ENCODE data around the gene POLR2H. TPM values are rescaled to one million over a fixed set of nuclear protein-coding genes. Genes with fewer than 3 reads are reported as not detected.
A peak's percentile ranks its signal among the peaks of the same experiment; 100 is the strongest.

POLR2H gene
- total RNA-seq, 1 donor from 2014 or later, result 44.3 TPM

DNA sequence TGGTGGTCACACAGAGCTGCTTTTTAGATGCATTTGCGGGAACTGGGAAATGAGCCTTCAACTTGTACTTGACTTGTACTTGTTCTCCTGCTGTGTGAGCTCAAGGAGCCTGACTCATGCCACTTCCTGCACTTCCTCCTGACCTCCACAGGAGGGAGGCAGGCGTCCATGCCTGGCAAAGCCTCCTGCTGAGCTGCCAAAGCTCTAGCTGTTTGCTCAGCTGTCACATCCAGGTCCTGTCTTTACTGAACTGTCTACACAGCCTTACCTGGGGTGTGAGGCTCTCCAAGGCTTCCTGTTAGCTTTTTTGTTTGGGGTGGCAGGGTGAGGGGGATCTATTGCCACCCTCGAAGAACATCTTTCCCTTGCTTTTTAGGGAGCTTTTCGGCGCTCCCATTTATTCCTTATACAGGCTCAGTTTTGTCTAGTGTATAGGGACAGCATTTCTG lies 10.1 kb downstream of the POLR2H start:
- peak; percentile 78 for DNase-seq

DNA sequence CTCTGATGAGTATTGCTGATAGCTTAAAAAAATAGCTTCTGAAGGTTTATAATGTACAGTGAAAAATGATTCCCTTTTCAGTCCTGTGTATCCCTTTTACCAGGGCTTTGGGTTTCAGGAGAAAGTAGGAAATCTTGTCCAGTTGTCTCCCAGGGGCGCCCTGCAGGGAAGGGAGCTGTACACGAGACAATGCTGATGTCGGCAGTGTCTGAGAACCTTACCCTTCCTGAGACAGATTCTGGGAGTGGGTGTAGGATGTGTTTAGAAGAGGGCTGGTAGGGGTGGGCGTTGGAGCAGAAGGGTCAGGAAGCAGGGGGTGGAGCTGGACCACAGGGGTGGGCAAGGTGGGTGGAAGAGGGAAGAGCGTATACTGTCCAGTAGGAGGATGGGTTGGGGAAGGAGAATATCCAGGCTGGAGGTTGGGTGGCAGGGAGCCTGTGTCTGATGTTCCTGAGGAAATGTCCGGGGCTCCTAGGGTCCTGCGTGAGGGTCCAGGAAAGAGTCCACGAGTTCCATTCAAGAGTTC lies 10.8 kb downstream of the POLR2H start:
- DNase-seq, result no peak

DNA sequence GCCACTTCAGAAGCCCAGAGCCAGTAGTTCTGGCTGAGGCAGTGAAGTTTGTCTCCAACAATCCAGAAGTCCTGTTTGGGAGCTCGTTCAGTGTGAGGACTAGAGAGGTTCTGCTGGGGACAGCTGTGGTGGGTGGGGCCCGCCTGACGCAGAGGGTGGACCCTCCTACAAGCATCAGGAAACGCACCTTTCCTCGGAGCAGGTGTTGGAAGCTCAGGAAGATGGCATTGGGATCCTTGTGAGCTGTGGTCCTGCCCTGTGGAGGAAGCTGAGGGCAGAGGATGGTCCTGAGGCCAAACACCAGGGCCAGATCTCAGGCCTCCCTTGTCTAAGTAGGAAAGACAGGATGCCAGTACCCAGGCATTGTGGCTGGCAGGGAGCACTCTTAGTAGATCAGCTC lies 11.4 kb downstream of the POLR2H start:
- DNase-seq, result no peak

DNA sequence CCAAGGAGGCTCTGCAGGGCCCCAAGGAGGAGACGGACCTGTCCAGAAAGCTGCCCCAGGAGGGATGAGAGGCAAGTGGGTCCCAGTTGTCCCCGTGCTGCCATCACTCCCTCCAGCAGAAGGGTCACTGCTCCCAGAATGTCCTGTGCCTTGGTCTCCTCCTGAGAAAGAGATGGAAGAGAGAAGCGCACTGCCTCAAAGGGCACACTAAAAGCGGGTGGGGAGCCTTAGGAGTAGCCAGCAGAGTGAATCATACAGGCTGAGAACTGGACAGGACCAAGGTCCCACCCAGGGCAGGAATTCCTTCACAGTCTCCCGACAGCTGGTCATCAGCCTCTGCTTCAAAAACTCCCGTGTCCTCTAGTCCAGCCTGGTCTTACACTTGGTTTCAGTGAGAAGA lies 11.9 kb downstream of the POLR2H start:
- no peak for DNase-seq

DNA sequence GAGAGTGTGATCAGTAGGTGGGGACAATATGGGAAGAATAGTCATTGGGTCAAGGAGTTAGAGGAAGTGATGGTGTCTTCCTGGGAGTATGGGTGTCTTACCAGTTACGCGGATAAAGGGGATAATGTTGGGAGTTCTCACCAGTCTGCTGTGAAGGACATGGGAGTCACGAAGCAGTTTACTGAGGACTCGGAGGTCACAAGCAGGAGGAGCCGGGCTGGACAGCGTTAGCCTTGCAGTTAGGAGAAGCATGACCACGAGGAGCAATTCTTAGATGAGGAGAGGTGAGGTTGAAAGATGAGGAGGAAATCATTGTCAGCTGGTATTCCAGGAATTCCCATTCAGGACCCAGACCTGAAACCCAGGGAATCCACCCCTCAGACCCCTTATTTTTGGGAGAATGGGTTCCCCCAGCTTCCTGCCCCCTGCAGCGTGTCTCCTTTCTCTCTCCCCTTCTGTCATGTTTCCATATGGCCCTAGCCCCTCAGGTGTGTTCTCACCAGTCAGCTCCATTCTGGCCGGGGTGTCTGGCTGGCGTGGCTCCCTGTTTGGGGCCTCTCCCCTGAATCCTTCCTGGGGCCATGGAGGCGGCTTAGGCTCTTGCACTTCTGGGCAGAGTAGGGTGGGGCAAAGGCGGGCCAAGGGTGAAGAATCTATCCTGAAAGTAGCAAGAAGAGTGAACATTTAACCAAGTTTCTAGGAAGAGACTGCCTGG lies 14.4 kb downstream of the POLR2H start:
- no peak for DNase-seq

DNA sequence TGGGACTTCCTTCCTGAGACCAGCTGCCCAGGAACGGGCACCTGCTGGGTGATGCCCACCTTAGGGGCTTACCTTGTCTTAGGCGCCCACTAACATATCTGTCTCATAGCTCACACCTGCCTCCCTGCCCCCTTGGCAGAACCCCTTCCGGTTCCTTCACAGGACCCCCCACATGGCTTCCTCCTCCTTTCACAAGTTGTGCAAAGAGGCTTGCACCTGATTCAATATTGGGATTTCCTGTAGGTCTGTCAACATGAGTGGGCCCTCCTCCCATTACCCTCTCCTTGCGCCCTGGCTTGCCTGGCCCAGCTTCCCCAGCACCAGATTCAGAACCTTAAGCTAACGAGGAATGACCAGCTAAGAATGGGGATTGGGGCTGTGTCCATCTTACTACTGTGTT lies 15.9 kb downstream of the POLR2H start:
- no peak for DNase-seq

DNA sequence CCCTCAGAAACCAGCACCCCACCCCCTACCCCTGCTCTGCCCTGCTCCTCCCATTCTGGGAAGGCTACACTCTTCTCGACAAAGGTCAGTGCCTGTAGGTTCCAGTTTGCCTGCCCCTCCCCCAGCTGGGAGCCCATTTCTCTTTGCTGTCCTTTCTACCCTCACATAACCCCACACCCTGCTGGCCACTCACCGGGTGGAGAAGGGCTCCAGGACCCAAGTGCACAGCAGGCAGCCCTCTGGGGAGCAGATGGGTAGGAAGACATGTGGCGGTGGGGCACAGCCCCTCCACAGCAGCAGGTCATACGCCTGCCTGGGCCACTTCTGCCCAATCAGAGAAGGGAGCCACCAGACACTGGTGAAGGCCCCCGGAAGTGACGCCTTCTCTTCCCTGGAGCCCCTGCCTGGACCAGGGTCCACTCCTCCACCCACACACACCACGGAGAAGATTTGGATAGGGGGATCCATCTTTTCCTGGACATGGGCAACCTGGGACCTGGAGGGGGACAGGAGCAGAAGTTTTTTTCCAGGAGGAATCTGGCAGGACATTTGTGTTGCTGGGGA lies 16.5 kb downstream of the POLR2H start, which contains the start of gene THPO:
THPO (minus strand) TSS at position 326 of the 564 bp plus-strand sequence. CDS start 1,948 bp downstream, outside the sequence.
- DNase-seq, result no peak

DNA sequence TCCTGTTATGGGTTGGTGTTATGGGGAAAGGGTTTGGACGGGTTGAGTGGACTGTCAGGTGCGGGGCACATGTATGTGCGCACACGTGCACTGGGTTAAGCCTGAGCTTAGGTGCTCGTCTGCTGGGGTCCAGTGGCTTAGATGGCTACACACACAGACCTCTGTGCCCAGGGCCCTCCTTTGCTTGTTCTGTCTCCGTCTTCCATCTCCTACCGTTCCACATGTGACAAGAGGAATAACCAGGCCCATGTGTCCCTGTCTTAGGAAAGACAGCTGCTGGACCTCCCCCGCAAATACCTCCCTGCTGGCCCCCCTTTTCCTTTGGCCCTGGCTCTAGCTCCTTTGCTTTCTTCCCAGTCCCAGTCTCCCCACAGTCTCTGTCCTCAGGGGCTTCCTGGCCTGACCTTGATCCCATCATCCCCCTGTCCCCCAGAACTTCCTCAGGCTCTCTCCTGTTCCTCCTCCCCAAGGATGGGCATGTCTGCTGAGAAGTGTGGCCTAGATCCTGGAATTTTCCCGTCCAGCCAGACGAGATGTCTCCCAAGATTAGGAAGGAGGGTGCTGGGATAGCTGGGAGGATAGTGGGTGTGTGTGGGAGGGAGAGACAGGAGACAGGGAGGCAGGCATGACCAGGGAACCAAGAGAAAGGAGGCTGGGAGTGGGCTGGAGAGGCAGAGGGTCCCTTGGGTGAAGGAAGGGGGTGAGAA lies 17.3 kb downstream of the POLR2H start:
- peak; percentile 25 for DNase-seq

DNA sequence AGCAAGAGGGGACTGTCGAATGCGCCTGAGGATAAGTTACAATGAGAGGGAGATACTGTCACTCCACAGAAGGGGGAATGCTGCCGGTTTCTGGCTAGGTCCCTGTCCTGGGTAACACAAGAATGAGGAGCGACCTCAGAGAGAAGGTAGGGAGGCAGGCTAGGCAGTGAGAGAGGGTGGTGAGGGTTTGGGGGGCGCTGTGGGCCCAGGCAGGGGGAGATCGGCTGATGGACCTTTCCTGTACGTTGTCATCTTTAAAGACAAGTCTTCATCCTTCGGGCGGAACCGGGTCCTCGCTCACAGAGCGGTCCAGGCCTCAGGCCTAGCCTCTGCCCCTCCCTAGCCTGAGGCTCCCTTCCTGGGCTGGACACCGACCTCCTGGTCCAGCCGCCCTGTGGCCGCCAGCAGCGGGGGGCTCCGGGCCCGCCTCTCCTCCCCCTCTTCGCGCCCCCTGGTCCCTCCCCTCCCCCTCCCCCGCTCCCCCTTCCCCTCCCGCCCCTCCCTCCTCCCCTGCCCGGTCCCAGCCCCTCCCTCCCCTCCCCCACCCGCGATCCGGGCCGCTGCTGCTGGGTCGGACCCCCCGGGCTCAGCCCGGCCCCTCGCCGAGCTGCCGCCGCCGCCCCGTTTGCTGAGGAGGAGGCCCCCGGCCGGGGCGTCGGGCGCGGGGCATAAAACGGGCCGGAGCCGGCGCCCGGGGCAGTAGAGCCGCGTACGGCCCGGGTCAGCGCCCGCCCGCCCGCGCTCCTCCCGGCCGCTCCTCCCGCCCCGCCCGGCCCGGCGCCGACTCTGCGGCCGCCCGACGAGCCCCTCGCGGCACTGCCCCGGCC lies 18.1 kb downstream of the POLR2H start, which contains the start of gene CHRD:
CHRD (plus strand) TSS at position 697 of the 827 bp plus-strand sequence. CDS start 265 bp downstream, outside the sequence.
- no peak for DNase-seq

DNA sequence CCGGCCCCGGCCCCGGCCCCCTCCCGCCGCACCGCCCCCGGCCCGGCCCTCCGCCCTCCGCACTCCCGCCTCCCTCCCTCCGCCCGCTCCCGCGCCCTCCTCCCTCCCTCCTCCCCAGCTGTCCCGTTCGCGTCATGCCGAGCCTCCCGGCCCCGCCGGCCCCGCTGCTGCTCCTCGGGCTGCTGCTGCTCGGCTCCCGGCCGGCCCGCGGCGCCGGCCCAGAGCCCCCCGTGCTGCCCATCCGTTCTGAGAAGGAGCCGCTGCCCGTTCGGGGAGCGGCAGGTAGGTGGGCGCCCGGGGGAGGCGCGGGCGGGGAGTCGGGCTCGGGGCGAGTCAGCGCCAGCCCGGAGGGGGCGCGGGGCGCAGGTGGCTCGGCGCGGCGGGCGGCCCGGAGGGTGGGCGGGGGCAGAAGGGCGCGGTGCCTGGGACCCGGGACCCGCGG lies 18.7 kb downstream of the POLR2H start:
- peak; percentile 52 for DNase-seq

DNA sequence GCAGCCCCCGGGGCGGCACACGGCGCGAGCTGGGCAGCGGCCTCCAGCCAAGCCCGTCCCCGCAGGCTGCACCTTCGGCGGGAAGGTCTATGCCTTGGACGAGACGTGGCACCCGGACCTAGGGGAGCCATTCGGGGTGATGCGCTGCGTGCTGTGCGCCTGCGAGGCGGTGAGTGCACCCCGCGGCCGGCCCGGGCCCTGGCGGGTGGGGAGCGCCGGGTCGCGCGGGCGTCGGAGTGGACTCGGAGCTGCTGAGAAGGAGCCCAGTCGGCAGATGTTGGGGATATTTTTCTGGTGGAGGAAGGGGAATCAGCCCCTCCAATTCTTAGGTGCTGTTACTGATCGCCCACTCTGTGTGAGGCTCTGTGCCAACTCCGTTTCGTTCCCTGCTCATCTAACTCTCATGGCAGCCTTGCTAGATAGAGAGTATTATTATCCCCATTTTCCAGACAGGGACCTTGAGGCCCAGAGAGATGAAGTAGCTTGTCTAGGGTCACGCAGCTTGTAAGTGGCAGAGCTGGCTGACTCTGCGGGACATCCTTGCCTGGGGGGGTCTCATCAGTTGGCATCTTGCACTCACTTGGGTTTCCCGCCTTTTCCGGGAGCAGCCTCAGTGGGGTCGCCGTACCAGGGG lies 19.2 kb downstream of the POLR2H start:
- peak; percentile 21 for DNase-seq

DNA sequence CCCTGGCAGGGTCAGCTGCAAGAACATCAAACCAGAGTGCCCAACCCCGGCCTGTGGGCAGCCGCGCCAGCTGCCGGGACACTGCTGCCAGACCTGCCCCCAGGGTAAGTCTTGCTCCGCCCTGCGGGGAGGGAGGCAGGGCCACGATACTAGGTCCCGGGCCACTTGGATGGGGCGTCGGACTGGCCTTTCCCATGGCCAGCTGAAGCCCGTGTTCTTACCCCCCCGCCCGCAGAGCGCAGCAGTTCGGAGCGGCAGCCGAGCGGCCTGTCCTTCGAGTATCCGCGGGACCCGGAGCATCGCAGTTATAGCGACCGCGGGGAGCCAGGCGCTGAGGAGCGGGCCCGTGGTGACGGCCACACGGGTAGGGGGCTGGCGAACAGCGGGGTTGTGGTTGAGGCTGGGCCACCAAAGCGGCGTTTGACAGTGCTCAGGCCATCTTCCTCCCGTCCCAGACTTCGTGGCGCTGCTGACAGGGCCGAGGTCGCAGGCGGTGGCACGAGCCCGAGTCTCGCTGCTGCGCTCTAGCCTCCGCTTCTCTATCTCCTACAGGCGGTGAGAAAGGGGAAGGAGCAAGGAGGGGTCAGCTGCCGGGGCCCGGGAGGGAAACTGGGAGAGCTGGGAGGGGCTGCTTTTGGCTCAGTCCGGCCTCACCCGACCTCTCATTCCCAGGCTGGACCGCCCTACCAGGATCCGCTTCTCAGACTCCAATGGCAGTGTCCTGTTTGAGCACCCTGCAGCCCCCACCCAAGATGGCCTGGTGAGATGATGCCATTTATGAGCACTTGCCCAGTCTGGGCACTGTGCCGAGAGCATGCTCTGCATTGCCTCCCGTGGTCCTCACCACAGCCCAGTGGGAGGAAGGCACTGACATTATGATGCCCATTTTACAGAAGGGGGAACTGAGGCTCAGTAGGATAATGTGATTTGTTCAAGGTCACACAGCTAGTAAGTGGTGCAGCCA lies 20.0 kb downstream of the POLR2H start:
- no peak for DNase-seq

DNA sequence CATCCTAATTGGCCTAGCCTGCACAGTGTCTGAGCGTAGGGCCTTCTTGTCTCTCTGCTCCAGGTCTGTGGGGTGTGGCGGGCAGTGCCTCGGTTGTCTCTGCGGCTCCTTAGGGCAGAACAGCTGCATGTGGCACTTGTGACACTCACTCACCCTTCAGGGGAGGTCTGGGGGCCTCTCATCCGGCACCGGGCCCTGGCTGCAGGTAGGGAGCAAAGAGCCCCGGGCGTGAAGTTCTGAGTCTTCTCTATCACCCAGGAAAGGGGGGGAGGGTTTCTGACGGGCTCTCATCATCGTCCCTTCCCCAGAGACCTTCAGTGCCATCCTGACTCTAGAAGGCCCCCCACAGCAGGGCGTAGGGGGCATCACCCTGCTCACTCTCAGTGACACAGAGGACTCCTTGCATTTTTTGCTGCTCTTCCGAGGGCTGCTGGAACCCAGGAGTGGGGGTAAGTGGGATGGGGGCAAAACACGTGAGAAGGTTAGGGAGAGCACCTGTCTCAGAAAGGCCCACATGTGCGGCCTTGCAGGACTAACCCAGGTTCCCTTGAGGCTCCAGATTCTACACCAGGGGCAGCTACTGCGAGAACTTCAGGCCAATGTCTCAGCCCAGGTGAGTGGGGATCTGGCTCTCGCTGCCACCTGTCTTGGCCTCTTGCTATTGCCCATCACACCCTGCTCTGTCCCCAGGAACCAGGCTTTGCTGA lies 21.0 kb downstream of the POLR2H start:
- DNase-seq, result no peak

DNA sequence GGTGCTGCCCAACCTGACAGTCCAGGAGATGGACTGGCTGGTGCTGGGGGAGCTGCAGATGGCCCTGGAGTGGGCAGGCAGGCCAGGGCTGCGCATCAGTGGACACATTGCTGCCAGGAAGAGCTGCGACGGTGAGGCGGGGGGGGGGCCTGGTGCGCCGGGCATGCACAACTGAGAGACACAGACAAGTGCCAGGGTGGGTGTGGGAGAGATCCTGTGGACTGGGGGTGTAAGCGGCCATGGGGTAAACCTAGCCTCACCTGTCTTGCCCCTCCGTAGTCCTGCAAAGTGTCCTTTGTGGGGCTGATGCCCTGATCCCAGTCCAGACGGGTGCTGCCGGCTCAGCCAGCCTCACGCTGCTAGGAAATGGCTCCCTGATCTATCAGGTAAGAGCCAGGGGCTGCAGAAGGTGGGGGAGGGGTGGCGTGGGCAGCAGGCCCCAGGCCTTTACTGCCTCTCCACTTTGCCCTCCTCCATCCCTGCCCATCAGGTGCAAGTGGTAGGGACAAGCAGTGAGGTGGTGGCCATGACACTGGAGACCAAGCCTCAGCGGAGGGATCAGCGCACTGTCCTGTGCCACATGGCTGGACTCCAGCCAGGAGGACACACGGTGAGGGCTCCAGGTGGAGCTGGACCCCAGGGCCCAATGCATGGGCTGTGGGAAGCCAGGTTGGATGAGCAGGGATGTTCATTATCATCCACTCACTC lies 21.7 kb downstream of the POLR2H start:
- no peak for DNase-seq

DNA sequence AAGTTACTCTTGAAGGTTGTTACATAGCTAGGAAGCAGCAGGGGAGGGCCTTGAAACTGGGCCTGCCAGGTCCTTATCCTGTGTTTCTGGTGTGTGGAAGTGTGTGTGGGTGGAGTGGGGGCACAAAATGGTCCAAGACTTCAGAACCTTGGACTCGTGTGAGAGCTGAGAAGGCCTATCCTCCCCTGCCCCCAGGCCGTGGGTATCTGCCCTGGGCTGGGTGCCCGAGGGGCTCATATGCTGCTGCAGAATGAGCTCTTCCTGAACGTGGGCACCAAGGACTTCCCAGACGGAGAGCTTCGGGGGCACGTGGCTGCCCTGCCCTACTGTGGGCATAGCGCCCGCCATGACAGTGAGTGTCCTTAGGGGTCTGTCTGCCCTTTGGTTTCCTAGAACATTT lies 22.8 kb downstream of the POLR2H start:
- DNase-seq, result no peak

DNA sequence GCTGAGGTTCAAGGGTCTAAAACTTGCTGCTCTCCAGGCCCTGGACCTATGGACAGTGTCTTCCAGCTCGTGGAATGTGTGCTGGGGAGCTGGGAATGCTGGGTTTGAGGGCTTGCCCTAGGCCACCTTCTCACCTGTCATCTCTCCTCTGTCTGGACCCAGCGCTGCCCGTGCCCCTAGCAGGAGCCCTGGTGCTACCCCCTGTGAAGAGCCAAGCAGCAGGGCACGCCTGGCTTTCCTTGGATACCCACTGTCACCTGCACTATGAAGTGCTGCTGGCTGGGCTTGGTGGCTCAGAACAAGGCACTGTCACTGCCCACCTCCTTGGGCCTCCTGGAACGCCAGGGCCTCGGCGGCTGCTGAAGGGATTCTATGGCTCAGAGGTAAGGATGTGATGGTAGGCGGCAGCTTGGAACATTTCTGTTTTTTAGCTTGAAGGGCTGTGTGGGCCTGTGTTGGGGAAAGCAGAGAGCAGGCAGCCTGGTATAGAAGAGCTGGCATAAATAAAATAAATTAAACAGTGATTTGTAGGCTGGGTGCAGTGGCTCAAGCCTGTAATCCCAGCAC lies 23.4 kb downstream of the POLR2H start:
- DNase-seq, result no peak

DNA sequence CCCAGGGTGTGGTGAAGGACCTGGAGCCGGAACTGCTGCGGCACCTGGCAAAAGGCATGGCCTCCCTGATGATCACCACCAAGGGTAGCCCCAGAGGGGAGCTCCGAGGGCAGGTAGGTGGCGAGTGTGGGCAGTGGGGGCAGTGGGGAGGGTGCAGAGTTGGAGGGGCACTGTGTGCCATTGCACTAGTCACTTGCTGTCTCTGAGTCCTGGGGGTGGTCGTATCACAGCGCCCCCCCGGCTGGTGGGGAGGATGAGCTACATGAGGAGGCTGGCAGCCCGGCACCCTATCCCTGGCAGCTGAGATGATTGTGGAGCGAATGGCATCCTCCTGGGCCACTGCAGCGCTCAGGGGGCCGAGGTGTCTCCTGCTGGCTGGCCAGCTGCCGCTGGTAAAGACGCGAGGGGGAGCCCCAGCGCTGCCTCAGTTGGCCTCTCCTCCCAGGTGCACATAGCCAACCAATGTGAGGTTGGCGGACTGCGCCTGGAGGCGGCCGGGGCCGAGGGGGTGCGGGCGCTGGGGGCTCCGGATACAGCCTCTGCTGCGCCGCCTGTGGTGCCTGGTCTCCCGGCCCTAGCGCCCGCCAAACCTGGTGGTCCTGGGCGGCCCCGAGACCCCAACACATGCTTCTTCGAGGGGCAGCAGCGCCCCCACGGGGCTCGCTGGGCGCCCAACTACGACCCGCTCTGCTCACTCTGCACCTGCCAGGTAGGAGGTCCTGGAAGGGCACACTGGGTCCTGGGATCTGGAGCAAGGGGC lies 24.7 kb downstream of the POLR2H start:
- DNase-seq, result no peak

Data from skin of body (tissue), 2 donors.